GM12865 (cell line): ENCODE results near the gene TRIM46.
A peak's percentile ranks its signal among the peaks of the same experiment; 100 is the strongest.
"Not testable (repeated sequence)": the region's sequence is repeated elsewhere in the genome, so short reads cannot be mapped to it uniquely, and the experiment has no call there.

Experiments used
- DNase-seq: peaks from one replicate; pipeline ENCODE4 v3.0.0; 2010; ENCODE audit warnings: low read depth
- H3K4me3 ChIP-seq: 2 replicates; pipeline ENCODE4 v1.5.1; 2011; ENCODE audit warnings: mild to moderate bottlenecking, low read depth, low read length, control low read depth
- TF ChIP-seq, protein P1 (sequence below): IDR thresholded peaks from 2 replicates; pipeline ENCODE4 v1.5.1; 2011; ENCODE audit warnings: low read length, control low read depth, low read depth, inconsistent platforms; ENCODE audit not compliant: insufficient read depth; ENCODE audit errors: missing control alignments

The TRIM46 gene

DNA sequence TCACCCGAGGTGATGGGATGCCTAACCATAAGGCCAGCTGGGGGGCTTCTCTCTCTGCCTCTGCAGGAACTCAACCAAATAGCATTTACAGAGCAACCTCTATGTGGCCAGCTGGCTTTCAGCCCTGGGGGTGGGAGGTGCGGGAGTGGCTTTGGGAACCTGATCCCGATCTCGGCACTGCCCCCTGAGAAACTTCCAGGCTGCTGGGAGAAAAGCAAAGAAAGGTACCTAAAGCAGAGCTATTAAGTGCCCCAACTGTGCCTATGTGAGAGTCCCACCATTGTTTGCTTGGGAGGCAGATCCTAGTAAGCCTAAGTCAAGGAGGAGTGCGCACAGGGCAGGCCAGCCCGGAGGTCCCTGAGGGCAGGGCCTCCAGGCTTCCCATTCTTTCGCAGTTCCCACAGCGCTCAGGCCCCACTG lies 7.6 kb upstream of the TRIM46 start:
- H3K4me3 ChIP-seq, result no peak overlapping the region
- TF ChIP-seq, protein P1, sequence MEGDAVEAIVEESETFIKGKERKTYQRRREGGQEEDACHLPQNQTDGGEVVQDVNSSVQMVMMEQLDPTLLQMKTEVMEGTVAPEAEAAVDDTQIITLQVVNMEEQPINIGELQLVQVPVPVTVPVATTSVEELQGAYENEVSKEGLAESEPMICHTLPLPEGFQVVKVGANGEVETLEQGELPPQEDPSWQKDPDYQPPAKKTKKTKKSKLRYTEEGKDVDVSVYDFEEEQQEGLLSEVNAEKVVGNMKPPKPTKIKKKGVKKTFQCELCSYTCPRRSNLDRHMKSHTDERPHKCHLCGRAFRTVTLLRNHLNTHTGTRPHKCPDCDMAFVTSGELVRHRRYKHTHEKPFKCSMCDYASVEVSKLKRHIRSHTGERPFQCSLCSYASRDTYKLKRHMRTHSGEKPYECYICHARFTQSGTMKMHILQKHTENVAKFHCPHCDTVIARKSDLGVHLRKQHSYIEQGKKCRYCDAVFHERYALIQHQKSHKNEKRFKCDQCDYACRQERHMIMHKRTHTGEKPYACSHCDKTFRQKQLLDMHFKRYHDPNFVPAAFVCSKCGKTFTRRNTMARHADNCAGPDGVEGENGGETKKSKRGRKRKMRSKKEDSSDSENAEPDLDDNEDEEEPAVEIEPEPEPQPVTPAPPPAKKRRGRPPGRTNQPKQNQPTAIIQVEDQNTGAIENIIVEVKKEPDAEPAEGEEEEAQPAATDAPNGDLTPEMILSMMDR, result no peak
- no peak for DNase-seq

DNA sequence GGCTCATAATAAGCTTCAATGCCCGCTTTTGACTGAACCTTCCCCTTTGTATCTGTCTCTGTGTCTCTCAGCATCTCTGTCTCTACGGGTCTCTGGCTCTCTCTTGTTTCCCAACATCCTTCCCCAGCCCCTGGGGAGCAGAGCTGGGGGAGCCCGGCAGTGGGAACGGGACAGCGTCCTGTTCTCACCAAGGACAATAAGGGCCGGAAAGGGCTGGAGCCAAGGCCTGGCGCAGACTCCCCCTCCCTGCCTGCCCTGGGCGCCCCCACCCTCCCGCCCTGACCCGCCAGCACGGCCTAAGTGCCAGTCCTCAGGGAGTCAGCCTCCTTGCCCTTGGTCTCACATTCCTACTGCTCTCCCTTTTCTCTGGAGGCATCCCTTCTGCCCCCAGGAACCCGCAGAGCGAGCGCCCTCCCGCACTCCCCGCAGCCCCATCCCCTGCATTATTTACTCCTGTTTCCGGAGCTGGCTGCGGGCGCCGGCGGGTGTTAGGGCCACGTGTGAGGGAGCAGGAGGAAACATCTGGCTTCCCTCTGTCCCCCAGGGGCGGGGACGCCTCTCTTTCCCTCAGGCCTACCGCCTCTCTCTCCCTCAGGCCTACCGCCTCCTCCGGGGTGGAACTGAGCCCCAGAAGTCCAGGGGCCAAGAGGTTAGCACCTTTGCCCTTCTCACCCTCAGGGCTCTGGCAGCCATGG lies 7.0 kb upstream of the TRIM46 start:
- DNase-seq, result no peak
- TF ChIP-seq, protein P1, result no peak
- H3K4me3 ChIP-seq, result no peak overlapping the region

DNA sequence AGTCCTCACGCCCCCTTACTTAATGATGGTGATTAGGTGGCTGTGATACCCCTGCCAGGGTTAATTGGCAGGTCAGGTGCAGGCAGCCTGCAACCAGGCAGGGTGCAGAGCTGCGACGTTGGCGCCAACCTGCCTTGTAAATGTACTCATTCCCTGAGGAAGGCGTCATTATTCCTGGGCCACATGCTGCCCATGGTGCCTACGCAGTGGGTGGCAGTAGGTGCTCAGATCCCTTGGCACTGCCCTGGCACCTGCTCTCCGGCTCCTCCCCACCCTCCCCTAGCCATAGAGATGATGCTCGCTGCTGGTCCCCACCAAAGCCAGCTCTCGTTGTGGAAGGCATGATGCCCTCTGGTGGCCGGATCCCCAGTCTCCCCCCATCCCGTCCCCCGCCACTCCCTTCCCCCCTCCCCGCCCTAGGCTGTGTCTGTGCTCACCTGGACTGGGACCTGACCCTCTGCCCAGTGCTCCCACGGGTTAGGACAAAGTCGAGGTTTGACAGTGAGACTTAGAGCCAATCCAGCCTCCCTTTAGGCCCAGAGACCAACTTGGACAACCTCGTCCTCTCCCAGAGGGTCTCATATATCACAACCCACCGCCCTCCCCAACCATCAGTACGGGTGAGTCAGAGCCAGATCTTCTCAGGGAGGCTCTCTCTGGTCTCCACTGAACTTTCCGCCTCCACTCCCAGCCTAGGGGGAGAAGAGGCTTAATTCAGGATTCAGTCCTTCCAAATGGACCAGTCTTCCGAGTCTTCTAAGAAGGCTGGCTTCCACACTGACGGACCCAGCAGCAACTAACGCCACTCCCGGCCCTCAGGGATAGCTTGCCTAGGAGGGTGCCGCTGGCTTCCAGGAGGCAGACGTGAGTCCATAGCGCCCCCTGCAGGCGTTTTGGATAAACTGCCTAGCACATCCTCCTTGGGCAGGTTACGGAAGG lies 6.2 kb upstream of the TRIM46 start:
- TF ChIP-seq, protein P1, result peak; percentile 84
- peak; percentile 88 for DNase-seq
- H3K4me3 ChIP-seq, result no peak overlapping the region

DNA sequence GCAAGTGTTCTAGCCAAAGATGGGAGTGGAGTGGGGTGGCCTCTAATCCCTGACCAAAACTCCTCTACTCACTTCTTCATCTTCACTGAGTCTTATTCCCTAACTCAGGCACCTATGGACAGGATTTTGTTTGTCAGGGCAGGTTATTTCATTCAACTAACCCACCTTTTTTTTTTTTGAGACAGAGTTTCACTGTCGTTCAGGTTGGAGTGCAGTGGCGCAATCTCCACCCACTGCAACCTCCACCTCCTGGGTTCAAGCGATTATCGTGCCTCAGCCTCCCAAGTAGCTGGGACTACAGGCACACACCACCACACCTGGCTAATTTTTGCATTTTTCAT lies 5.6 kb upstream of the TRIM46 start:
- not testable (repeated sequence) for DNase-seq, H3K4me3 ChIP-seq

DNA sequence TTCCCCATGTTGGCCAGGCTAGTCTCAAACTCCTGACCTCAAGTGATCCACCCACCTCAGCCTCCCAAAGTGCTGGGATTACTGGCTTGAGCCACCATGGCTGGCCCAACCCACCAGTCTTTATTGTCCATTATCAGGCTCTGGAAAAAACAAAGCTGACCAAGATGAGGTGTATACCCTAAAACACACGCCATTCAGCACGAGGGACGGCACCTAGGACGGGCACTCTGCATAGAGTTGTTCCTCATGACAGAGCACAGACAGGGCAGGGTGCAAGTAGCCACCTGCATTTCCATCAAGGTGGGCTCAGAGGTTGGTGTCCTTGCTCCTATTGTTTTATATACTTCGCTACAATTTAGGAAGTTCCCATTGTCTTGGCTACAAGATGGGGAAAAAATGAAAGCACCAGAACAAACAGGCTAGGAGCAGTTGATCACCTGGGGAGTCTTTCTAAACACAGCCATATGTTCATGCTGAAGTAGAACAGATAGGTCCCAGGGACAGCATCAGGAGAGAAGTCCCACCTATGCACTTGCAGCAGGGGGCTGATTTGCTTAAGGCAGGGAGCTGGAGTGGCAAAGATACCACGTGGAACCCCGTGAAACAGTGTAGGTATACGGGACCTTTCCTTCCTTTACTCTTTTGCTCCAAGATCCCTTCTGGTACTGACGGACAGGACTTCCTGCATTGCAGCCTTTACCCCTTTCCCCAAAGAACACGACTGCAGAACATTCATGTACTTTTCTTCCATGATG lies 5.0 kb upstream of the TRIM46 start:
- DNase-seq, result no peak
- TF ChIP-seq, protein P1, result no peak
- no peak overlapping the region for H3K4me3 ChIP-seq

DNA sequence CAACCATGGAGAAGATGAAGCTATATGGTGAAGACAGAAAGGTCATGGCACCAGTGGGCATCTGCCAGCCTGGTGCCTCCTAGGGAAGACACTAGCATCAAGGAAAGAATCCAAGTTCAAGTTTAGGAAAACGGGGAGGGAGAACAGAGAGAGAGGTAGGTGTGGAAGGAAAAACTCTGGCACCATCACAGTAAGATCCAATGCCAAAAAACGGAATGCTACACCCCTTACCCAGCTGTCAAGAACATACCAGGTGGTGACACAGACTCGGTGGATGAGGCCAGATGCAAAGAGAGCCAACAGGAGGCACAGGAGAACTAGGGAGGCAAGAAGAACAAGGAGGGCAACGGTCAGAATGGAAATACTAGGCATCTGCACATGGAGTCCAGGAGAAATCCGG lies 4.1 kb upstream of the TRIM46 start:
- no peak for DNase-seq
- TF ChIP-seq, protein P1, result no peak
- H3K4me3 ChIP-seq, result no peak overlapping the region
